NK-92 (cell line): ENCODE data around the gene LETM1.

ENCODE experiments used
- DNase-seq: peaks from one replicate; lab custom pipeline; 2025; ENCODE audit not compliant: unreplicated experiment; lab: John Stamatoyannopoulos, UW

LETM1 gene

DNA sequence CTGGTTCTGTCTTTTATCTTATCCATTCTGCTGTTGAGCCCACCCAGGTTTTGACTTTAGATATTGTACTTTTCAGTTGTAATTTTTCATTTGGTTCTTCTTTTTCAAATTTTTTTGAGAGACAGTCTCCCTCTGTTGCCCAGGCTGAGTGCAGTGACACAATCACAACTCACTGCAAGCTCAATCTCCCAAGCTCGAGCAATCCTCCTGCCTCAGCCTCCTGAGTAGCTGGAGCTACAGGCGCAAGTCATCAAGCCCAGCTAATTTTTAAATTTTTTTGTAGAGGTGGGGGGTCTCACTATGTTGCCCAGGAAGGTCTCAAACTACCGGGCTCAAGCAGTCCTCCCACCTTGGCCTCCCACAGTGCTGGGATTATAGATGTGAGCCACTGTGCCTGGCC is 25.7 kb downstream of the LETM1 start:
- no peak for DNase-seq

DNA sequence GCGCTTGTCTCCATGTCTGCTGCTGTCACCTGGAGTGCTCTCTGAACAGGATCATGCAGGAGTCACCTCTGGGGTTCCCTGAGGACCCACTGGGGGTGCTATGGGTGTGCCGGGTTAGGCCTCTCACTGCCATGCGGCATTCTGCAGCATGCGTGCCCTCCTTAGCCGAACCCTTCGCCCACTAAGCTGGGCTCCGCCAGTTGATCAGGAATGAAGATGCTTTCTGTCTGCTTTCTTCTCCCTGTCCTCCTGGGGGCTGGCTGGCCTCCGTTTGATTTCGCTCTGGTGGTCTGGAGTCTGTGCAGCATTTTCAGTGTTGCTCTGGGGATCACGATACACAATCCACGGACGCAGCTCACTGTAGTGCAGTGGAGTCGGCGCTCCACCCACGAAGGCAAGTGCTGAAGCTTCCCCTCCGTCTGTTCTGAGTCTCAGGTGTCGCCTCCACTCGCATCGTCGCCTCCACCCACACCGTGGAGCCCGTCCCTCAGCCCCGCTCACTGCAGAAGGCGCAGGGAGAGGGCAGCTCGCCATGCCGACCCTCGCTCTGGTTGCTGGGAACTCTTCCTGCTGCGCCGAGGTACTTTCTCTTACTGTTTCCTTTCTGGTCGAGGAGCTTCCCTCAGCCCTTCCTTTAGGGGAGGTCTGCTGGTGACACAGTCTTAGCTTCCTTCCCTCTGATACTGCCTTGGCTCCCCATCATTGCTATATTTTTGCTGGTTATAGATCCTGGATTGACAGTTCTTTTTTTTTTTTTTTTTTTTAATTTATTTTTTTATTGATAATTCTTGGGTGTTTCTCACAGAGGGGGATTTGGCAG is 29.2 kb downstream of the LETM1 start:
- no peak for DNase-seq

DNA sequence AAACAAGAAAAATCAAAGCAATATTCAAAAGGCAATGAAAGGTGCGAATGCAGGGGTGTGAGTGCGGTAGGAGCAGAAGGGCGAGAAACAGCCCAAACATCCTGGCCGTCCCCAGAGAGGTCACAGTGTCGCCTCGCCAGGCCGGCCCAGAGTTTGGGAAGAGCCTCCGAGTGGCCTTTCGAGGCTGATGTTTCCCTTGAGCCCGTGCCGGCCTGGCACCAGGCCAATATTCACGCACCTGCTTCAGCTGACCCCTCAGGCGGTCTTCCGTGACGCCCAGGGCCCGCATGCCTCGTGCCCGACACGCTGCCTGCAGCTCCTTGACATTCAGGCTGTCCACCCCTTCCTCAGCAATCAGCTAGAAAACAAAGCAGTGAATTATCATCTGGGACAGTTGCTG is 30.6 kb downstream of the LETM1 start:
- DNase-seq: no peak

DNA sequence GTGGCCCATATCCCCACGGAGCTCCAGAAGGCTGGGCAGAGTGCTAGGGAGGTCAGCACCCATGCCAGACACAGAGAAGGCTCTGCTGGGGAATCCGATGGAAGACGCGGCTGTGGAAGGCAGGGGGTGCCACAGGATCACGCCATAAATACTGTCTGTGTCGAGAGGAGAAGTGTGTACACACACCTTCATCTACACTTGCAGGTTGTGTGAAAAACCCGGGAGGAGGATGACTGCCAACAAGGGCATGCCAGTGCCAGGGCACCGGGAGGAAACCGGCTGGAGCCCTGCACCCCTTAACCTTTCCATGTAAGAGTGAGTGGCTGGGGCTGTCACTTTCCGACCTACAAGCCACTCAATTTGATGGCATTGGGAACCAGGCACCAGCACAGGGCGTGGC is 31.2 kb downstream of the LETM1 start:
- no peak for DNase-seq

- DNase-seq: no peak
Measured at GRCh38 chr4:1823545-1823932, 32.4 kb downstream of the LETM1 start.

- no peak for DNase-seq
Measured at GRCh38 chr4:1822568-1823544, 33.1 kb downstream of the LETM1 start.

DNA sequence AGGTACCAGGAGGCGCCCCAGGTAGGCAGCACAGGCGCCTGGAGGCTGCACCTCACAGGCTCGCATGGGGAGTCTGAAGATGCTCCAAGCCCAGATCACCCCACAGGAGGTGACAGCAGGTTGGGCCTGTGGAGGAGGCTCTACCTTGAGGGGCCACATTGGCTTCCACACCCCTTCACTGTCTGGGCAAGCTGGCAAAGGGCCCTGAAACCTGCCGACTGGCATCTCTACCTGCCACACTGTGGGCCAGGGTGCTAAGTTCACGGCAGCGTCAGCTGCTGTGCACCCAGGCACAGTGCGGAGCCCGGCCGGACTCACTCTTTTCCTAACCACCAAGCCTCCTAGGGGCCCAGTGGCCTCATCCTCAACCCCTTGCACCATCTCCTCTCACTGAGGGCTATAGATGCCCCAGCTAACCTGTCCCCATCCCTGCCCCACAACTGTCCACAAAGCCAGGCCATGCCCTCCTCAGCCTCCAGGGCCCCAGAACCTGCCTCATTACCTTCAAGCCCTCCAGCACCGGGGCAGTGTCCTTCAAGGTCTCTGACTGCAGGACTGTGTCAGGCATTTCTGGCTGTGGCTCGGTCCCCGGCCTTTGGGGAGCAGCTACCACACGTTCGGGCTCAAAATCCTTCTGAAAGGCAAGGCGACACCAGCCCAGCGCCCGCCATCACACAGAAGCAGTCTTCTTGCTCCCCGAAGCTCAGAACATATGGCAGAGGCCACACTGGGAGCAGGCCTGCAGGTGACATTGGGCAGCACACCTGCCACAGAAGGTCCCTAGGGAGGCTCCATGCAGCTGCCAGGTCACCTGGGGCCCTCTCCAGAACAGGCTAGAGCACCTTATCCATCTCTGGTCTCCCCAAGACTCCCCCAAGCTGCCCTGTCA is 34.0 kb downstream of the LETM1 start:
- DNase-seq: no peak

GRCh38 chr4:1819816-1820215 is 36.1 kb downstream of the LETM1 start:
- no peak for DNase-seq

DNA sequence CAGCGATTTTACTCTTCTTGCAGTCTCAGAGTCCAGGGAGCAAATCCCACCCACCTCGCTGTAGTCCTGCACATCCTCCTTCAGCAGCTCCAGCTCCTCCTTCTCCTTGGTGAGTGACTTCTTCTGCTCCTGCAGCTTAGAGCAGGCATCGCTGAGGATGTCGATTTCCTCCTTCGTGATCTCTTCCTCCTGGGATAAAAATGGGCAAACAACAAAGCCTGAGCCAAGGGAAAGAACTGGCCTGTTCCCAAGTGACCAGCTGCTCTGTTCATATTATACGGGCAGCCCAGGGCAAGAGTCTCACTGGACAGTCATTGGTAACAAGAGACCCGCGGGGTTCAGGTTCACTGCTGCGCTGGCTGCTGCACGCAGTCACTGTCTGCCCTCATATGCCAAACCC is 36.7 kb downstream of the LETM1 start:
- DNase-seq: no peak

- DNase-seq: no peak
Measured at GRCh38 chr4:1815997-1816860, 39.7 kb downstream of the LETM1 start.

GRCh38 chr4:1815096-1815996 is 40.6 kb downstream of the LETM1 start:
- DNase-seq: no peak

DNA sequence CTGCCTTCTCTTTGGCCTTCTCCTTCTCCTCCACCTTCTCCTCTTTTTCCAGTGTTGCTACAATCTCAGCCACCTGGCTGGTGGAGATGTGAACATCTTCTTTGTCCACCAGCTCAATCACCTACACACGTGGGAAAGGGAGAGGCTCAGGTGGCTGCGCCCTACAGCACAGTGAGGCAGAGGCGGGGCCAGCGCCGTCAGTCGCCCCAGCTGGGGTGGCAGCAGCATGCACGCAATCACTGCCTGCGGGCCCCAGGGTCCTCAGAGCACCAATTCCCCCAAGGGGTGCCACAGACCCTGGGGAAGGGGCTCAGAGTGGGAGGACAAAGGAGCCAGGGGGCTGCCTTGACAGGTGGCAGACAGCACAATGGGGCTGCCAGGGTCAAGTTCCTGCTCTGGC is 41.5 kb downstream of the LETM1 start:
- no peak for DNase-seq

GRCh38 chr4:1813915-1814314 is 42.0 kb downstream of the LETM1 start:
- no peak for DNase-seq

DNA sequence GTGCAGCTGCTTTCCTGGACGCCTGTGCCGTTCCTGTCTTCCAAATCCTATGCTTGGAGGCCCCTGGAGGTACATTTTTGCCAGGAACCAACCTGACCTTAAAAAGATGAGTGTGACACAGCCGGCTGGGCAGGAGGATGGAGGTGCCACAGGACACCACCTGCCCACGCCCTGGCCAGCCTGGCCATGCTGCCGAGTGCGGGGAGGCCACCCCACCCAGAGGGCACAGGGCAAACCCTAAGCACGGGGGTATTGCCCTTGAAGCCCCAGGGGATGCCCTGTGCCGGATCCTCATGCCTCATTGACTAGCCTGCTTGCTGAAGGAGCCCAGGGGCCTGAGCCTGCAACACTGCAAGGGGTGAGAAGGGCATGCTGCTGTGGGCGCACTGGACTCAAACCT is 42.7 kb downstream of the LETM1 start:
- no peak for DNase-seq

DNA sequence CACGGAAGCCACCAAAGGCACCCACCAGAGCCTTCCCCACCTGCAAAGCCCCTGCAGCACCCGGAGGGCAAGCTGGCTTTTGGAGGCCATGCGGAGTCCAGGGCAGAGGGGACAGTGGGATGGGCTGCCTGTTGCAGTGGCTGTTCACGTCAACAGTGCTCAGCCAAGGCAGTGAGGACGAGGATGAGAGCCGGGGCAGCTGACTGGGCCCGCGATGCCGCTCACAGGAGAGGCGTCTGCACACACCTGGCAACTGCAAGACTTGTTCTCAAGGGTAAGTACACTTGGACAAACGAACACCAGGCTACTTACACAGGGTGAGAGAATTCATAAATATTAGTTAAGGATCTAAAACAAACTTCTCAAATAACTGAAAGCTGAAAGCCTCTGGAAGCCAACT is 43.2 kb downstream of the LETM1 start:
- DNase-seq: no peak

GRCh38 chr4:1810765-1811164 is 45.2 kb downstream of the LETM1 start:
- DNase-seq: no peak

DNA sequence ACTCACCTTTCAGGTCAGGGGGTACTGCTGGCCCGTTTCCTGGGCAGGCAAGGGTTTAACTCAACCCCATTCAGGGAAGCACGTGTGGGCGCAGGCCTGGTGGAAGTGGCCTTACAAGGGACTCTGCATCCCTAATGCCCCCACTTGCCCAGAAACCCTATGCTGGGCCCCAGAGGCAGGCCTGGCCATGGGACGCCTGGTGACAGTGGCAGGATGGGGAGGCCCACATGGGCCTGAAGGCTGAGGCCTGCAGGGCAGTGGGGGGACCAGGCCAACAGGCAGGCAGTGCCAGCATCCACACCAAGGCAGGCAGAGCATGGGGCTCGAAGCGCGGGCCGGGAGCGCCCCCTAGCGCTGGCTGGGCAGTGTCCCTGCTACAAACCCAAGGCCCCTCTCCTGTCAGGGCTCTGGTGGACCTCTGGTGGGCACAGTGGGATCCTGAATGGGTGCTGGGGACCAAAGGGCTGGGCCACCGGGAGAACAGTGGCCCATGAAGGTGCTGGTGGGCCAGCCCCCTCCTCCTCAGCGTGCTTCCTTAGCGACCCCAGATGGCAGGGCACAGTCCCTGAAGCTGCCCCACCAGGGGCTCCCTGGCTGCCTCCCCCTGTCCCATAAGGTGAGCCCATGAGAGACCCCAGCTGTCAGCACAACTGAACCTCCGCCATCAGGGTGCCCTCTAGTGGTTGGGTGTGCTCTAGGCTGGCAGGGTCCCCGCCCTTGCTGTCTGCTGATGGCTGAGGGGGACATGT is 46.0 kb downstream of the LETM1 start:
- DNase-seq: no peak
